IPS-18c (cell line): ENCODE measurements around the gene TDO2.
"Not testable (repeated sequence)": the region's sequence is repeated elsewhere in the genome, so short reads cannot be mapped to it uniquely, and the experiment has no call there.

ENCODE experiments used
- H3K4me3 ChIP-seq: 2 replicates; pipeline ENCODE4 v1.7.0; 2013; ENCODE audit warnings: low read depth, mild to moderate bottlenecking, low read length, moderate library complexity; ENCODE audit not compliant: insufficient read depth
- H3K9me3 ChIP-seq: one replicate; pipeline ENCODE4 v1.6.1; 2013; ENCODE audit warnings: mild to moderate bottlenecking, low read length, moderate library complexity; ENCODE audit not compliant: control insufficient read depth, insufficient read depth

TDO2 gene

GRCh38 chr4:155903453-155903852 lies at the start of gene TDO2:
Gene TDO2 (plus strand): TSS chr4:155903696. CDS start chr4:155903759, 63 bp downstream.
- Histone ChIP-seq H3K9me3 (no peaks in the 10 kb centered on the region), H3K4me3 (no peak within 1 kb of the TSS)

- no peaks in the 10 kb centered on the region for H3K9me3 ChIP-seq
Measured at GRCh38 chr4:155854582-155855226, 48.8 kb upstream of the TDO2 start.

GRCh38 chr4:155855897-155856296 lies 47.6 kb upstream of the TDO2 start:
- Histone ChIP-seq H3K4me3 (no peak overlapping the region), H3K9me3 (no peaks in the 10 kb centered on the region)

More at GRCh38 chr4:155854582-155855226, 48.8 kb upstream of the TDO2 start:
- no peak overlapping the region for H3K4me3 ChIP-seq

- Histone ChIP-seq H3K9me3 (peaks cover 5% of the 10 kb centered on the region), H3K4me3 (no peak within 1 kb of the TSS)
Measured at GRCh38 chr4:155866177-155866576, 37.3 kb upstream of the TDO2 start, which contains the start of gene ASIC5. Gene ASIC5 (minus strand): TSS chr4:155866277. CDS start chr4:155866226, 51 bp downstream.

- no peaks in the 10 kb centered on the region for H3K9me3 ChIP-seq
- no peak overlapping the region for H3K4me3 ChIP-seq
Measured at GRCh38 chr4:155875878-155876277, 27.6 kb upstream of the TDO2 start.

- no peak overlapping the region for H3K4me3 ChIP-seq
- H3K9me3 ChIP-seq, result peaks cover 3% of the 10 kb centered on the region
Measured at GRCh38 chr4:155877971-155878370, 25.5 kb upstream of the TDO2 start.

- H3K9me3 ChIP-seq, result peaks cover 3% of the 10 kb centered on the region
- no peak overlapping the region for H3K4me3 ChIP-seq
Measured at GRCh38 chr4:155878611-155879010, 24.9 kb upstream of the TDO2 start.

GRCh38 chr4:155879767-155880166 lies 23.7 kb upstream of the TDO2 start:
- H3K9me3 ChIP-seq, result peaks cover 3% of the 10 kb centered on the region
- H3K4me3 ChIP-seq, result no peak overlapping the region

GRCh38 chr4:155881555-155881954 lies 21.9 kb upstream of the TDO2 start:
- Histone ChIP-seq H3K9me3 (peaks cover 3% of the 10 kb centered on the region), H3K4me3 (no peak overlapping the region)

GRCh38 chr4:155883895-155884294 lies 19.6 kb upstream of the TDO2 start:
- H3K9me3 ChIP-seq, result peaks cover 3% of the 10 kb centered on the region

GRCh38 chr4:155885666-155886065 lies 17.8 kb upstream of the TDO2 start:
- no peak overlapping the region for H3K4me3 ChIP-seq
- peaks cover 3% of the 10 kb centered on the region for H3K9me3 ChIP-seq

More at GRCh38 chr4:155883895-155884294, 19.6 kb upstream of the TDO2 start:
- H3K4me3 ChIP-seq, result no peak overlapping the region

GRCh38 chr4:155887045-155887444 lies 16.5 kb upstream of the TDO2 start:
- Histone ChIP-seq H3K9me3 (peaks cover 3% of the 10 kb centered on the region), H3K4me3 (no peak overlapping the region)

GRCh38 chr4:155887847-155888570 lies 15.5 kb upstream of the TDO2 start:
- no peak overlapping the region for H3K4me3 ChIP-seq
- no peaks in the 10 kb centered on the region for H3K9me3 ChIP-seq

GRCh38 chr4:155889031-155889793 lies 14.3 kb upstream of the TDO2 start:
- no peaks in the 10 kb centered on the region for H3K9me3 ChIP-seq
- no peak overlapping the region for H3K4me3 ChIP-seq

GRCh38 chr4:155889946-155890345 lies 13.6 kb upstream of the TDO2 start:
- Histone ChIP-seq H3K9me3 (no peaks in the 10 kb centered on the region), H3K4me3 (no peak overlapping the region)

- Histone ChIP-seq H3K4me3 (no peak overlapping the region), H3K9me3 (no peaks in the 10 kb centered on the region)
Measured at GRCh38 chr4:155891058-155891457, 12.4 kb upstream of the TDO2 start.

- H3K4me3 ChIP-seq, H3K9me3 ChIP-seq: not testable (repeated sequence)
Measured at GRCh38 chr4:155898371-155898770, 5.1 kb upstream of the TDO2 start.

GRCh38 chr4:155899891-155900290 lies 3.6 kb upstream of the TDO2 start:
- Histone ChIP-seq H3K4me3 (no peak overlapping the region), H3K9me3 (no peaks in the 10 kb centered on the region)
